Natural killer cell (primary cell): Measurements from ENCODE around the gene MAPRE3. TPM values are rescaled to one million over a fixed set of nuclear protein-coding genes. Genes with fewer than 3 reads are reported as not detected.

Experiments
- ATAC-seq, 3 donors: fragments of 150-1000 bp in 2 of 3; fragments of 200-7000 bp in 1 of 3; cut with Tn5 transposase; 1 replicate in 1 of 3; 2 replicates in 2 of 3; pipeline ENCODE4 v1.10.0; 2021; ENCODE audit warnings: mild to moderate bottlenecking in 2 of 3, moderate library complexity in 2 of 3
- DNase-seq, 2 donors: peaks; one replicate each; pipeline versions ENCODE4 v3.0.0 to v3.0.0-alpha.2; 2013 to 2021; ENCODE audit warnings: mixed read lengths in 1 of 2
- H3K27ac ChIP-seq: one replicate; pipeline ENCODE4 v1.5.1; 2013; ENCODE audit warnings: mild to moderate bottlenecking, low read length
- H3K27me3 ChIP-seq: one replicate; pipeline ENCODE4 v1.6.1; 2013; ENCODE audit warnings: low read length; ENCODE audit not compliant: control insufficient read depth, insufficient read depth
- H3K36me3 ChIP-seq: one replicate; pipeline ENCODE4 v1.6.1; 2013; ENCODE audit warnings: low read length; ENCODE audit not compliant: control insufficient read depth, insufficient read depth
- H3K4me1 ChIP-seq: one replicate; pipeline ENCODE4 v1.6.1; 2013; ENCODE audit warnings: low read length; ENCODE audit not compliant: control insufficient read depth, insufficient read depth
- H3K4me3 ChIP-seq: one replicate; pipeline ENCODE4 v1.5.1; 2013; ENCODE audit warnings: low read length
- H3K9me3 ChIP-seq: one replicate; pipeline ENCODE4 v1.6.1; 2013; ENCODE audit warnings: low read length; ENCODE audit not compliant: control insufficient read depth, insufficient read depth
- H3K27ac Mint-ChIP-seq, 2 donors: one replicate each; pipeline ENCODE4 v1.8.0; 2022; ENCODE audit warnings: mild to moderate bottlenecking in 2 of 2, mixed read lengths in 2 of 2, moderate library complexity in 1 of 2
- H3K27me3 Mint-ChIP-seq, 2 donors: one replicate each; pipeline ENCODE4 v1.8.0; 2022; ENCODE audit warnings: low read depth in 2 of 2, mixed read lengths in 2 of 2
- H3K36me3 Mint-ChIP-seq: one replicate; pipeline ENCODE4 v1.8.0; 2022; ENCODE audit warnings: mixed read lengths
- H3K4me1 Mint-ChIP-seq, 2 donors: one replicate each; pipeline ENCODE4 v1.8.0; 2022; ENCODE audit warnings: mixed read lengths in 2 of 2
- H3K4me3 Mint-ChIP-seq: one replicate; pipeline ENCODE4 v1.8.0; 2022; ENCODE audit warnings: mild to moderate bottlenecking, moderate library complexity, mixed read lengths
- H3K9me3 Mint-ChIP-seq, 2 donors: one replicate each; pipeline ENCODE4 v1.8.0; 2022; ENCODE audit warnings: mixed read lengths in 2 of 2
- CTCF ChIP-seq: fragments of 200-600 bp; IDR thresholded peaks from one replicate; pipeline ENCODE4 v1.8.0; 2022; ENCODE audit warnings: antibody characterized with exemption
- WGBS: methylation state at CpG from one replicate; pipeline ENCODE4 v1.1.7; 2013; ENCODE audit warnings: missing lambda C conversion rate; ENCODE audit not compliant: insufficient coverage; 5-methylcytosine and 5-hydroxymethylcytosine counted together
- intact Hi-C: fragments of 100-400 bp; cut with micrococcal nuclease; formaldehyde crosslinking; loops from one replicate; pipeline ENCODE4 v1.14.2; 2022
- total RNA-seq, 4 donors: library from RNA; stranded (reverse); fragments of 120-200 nt in 1 of 4; gene quantifications; one replicate each; pipeline versions ENCODE4 v1.2.3 to v1.2.4, GENCODE V29; 2013 to 2022

Gene MAPRE3
- total RNA-seq, 3 donors from 2014 or later (not counting 1 experiment from before 2014, with no cell fraction given): 3.9 to 5.0 (median 4.2) TPM

GRCh38 chr2:26988058-26988860, 17.8 kb downstream of the MAPRE3 start:
- no peak overlapping the region for H3K27ac Mint-ChIP-seq
- no peak for DNase-seq
- WGBS: 77% methylated on average over 4 of the region's 4 CpGs
- ATAC-seq: no peak
- H3K4me3 ChIP-seq: no peak overlapping the region
- no peaks in the 10 kb centered on the region for H3K27me3 ChIP-seq
- H3K4me1 ChIP-seq: no peaks in the 10 kb centered on the region
- peaks cover 0 to 8% of the 10 kb centered on the region in 2 donors for H3K27me3 Mint-ChIP-seq
- H3K4me1 Mint-ChIP-seq: no peaks in the 10 kb centered on the region
- H3K36me3 Mint-ChIP-seq: no peaks in the 10 kb centered on the region
- no peak overlapping the region for H3K4me3 Mint-ChIP-seq
- H3K36me3 ChIP-seq: no peaks in the 10 kb centered on the region
- intact Hi-C loops: no loop called here
- TF ChIP-seq CTCF: no peak
- no peak overlapping the region for H3K27ac ChIP-seq
- H3K9me3 ChIP-seq: no peaks in the 10 kb centered on the region
- H3K9me3 Mint-ChIP-seq: no peaks in the 10 kb centered on the region

DNA sequence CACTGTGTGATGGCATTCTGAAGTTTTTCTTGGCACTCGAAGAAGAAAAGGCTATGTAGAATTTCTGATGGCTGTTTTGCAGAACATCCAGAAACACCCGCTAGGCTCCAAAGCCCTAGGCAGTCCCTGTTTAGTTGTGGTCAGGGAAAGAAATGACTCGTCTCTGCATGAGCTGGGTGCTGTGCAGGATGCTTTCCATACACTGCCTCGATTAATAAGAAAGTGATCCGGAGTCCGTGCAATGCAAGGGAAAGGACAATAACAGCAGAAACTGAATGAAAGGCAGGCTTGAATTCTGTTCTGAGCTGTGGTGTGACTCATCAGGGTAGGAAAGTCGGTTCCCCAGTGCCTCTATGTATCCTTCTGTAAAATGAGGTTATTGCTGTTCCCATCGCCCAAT, 18.7 kb downstream of the MAPRE3 start:
- peaks cover 0 to 8% of the 10 kb centered on the region in 2 donors for H3K27me3 Mint-ChIP-seq
- DNase-seq (no peak), ATAC-seq (no peak)
- no peak for TF ChIP-seq CTCF
- H3K4me3 Mint-ChIP-seq: no peak overlapping the region
- no peaks in the 10 kb centered on the region for H3K4me1 ChIP-seq
- no peak overlapping the region for H3K4me3 ChIP-seq
- H3K27me3 ChIP-seq: no peaks in the 10 kb centered on the region
- 84% methylated on average over 8 of the region's 8 CpGs for WGBS
- H3K4me1 Mint-ChIP-seq: no peaks in the 10 kb centered on the region
- intact Hi-C loops: no loop called here
- no peaks in the 10 kb centered on the region for H3K9me3 Mint-ChIP-seq
- H3K27ac ChIP-seq: no peak overlapping the region
- no peaks in the 10 kb centered on the region for H3K9me3 ChIP-seq
- H3K27ac Mint-ChIP-seq: no peak overlapping the region
- H3K36me3 Mint-ChIP-seq: no peaks in the 10 kb centered on the region
- no peaks in the 10 kb centered on the region for H3K36me3 ChIP-seq

DNA sequence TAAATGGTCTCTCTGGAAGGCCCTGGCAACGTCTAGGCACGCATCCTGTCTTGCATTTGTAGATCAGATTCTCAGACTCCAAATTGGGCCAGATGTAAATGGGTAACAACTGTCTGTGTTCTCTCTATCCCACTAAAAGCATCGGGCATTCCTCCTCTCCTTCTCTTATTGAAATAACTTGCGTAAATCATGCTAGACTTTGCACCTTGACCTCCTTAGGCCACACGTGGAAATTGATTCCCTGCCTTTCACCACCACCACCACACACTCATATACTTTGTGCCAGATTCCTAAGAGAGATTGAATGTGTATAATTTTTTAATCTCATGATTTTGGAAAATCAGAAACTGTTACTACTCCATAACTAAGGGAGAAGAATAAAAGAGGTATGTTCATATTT, 21.3 kb downstream of the MAPRE3 start:
- Mint-ChIP-seq H3K9me3 (no peaks in the 10 kb centered on the region), H3K4me3 (no peak overlapping the region), H3K27ac (no peak overlapping the region), H3K27me3 (peaks cover 0 to 8% of the 10 kb centered on the region in 2 donors), H3K36me3 (no peaks in the 10 kb centered on the region), H3K4me1 (no peaks in the 10 kb centered on the region)
- no peak for TF ChIP-seq CTCF
- H3K4me1 ChIP-seq: no peaks in the 10 kb centered on the region
- no peak overlapping the region for H3K27ac ChIP-seq
- no peak overlapping the region for H3K4me3 ChIP-seq
- H3K9me3 ChIP-seq: no peaks in the 10 kb centered on the region
- H3K36me3 ChIP-seq: no peaks in the 10 kb centered on the region
- 90% methylated on average over 4 of the region's 5 CpGs for WGBS
- ATAC-seq (no peak), DNase-seq (no peak)
- H3K27me3 ChIP-seq: no peaks in the 10 kb centered on the region
- intact Hi-C loops: no loop called here

GRCh38 chr2:26993768-26994167, 23.3 kb downstream of the MAPRE3 start:
- H3K36me3 Mint-ChIP-seq: no peaks in the 10 kb centered on the region
- peaks cover 3 to 8% of the 10 kb centered on the region in 2 donors for H3K27me3 Mint-ChIP-seq

More at GRCh38 chr2:26993768-26994167, 23.3 kb downstream of the MAPRE3 start:
- no peak for DNase-seq
- no peak for TF ChIP-seq CTCF
- Mint-ChIP-seq H3K27ac (no peak overlapping the region), H3K9me3 (no peaks in the 10 kb centered on the region), H3K4me1 (no peaks in the 10 kb centered on the region), H3K4me3 (no peak overlapping the region)
- Histone ChIP-seq H3K27me3 (no peaks in the 10 kb centered on the region), H3K36me3 (no peaks in the 10 kb centered on the region), H3K9me3 (no peaks in the 10 kb centered on the region), H3K4me1 (no peaks in the 10 kb centered on the region), H3K4me3 (no peak overlapping the region), H3K27ac (no peak overlapping the region)
- WGBS: 73% methylated on average over 1 of the region's 1 CpG
- ATAC-seq: no peak
- intact Hi-C loops: no loop called here
